Measurements from ENCODE around the gene RNF150. TPM values are rescaled to one million over a fixed set of nuclear protein-coding genes. Genes with fewer than 3 reads are reported as not detected.

RNF150 gene
- total RNA-seq, 1 experiment from 2014 or later = 4.4 TPM

- 0 out of 4 replicates have a peak, but pooled peaks cover 0 to 2% of the 10 kb centered on the region in 2 experiments for H3K4me1 Mint-ChIP-seq
- Histone ChIP-seq H3T11ph (ENCODE audit: low read length) (no peak overlapping the region), H2BK15ac (ENCODE audit: low read depth, low read length) (no peak overlapping the region), H3K56ac (ENCODE audit: insufficient read length, low read depth, low read length) (no peak overlapping the region), H3K23me2 (ENCODE audit: insufficient read length, low read depth, low read length, poor library complexity, severe bottlenecking) (no peaks in the 10 kb centered on the region), H3K9me3 (ENCODE audit: control insufficient read depth, low read depth, low read length) (no peaks in the 10 kb centered on the region), H4K20me1 (ENCODE audit: control insufficient read depth, insufficient read depth, insufficient read length) (no peaks in the 10 kb centered on the region), H3K79me1 (ENCODE audit: insufficient read depth, low read depth, low read length, poor library complexity, severe bottlenecking) (no peaks in the 10 kb centered on the region), H2AFZ (ENCODE audit: low read length) (no peak overlapping the region), H3K79me2 (ENCODE audit: insufficient read depth, low read length) (no peaks in the 10 kb centered on the region), H3K4me1 (ENCODE audit: insufficient read depth, low read length) (no peaks in the 10 kb centered on the region; the same call in 1 of the 2 replicates), H4K8ac (replicated peaks; ENCODE audit: insufficient read length, low read depth, low read length) (no peak overlapping the region), H2BK20ac (ENCODE audit: low read depth, low read length, poor library complexity, severe bottlenecking) (no peak overlapping the region), H2AK5ac (ENCODE audit: insufficient read length, low read length) (no peak overlapping the region), H3K27ac (ENCODE audit: insufficient read length, low read depth, low read length) (no peak overlapping the region), H3K23ac (ENCODE audit: insufficient read length, low read depth, low read length) (no peak overlapping the region), H2BK12ac (ENCODE audit: insufficient read length, low read depth, low read length) (no peak overlapping the region), H3K14ac (ENCODE audit: insufficient read depth, low read length) (no peak overlapping the region), H3K4ac (ENCODE audit: low read depth, low read length) (no peak overlapping the region), H3K4me2 (ENCODE audit: insufficient read depth, insufficient read length, low read length) (no peak overlapping the region), H4K5ac (ENCODE audit: insufficient read length, low read depth, low read length) (no peak overlapping the region), H3K27me3 (ENCODE audit: insufficient read depth, low read length) (no peaks in the 10 kb centered on the region), H3K9ac (ENCODE audit: extremely low read depth, insufficient read length, low read length) (no peak overlapping the region), H2BK5ac (ENCODE audit: insufficient read length, low read length) (no peak overlapping the region), H3K18ac (ENCODE audit: insufficient read length, low read depth, low read length) (no peak overlapping the region), H4K91ac (ENCODE audit: insufficient read length, low read depth, low read length) (no peak overlapping the region), H2BK120ac (ENCODE audit: low read depth, low read length, poor library complexity, severe bottlenecking) (no peak overlapping the region)
- no peak overlapping the region for H3K27ac Mint-ChIP-seq
- no peaks in the 10 kb centered on the region for H3K9me3 Mint-ChIP-seq
- no peak overlapping the region for H3K4me3 Mint-ChIP-seq
- no CpG with 5 or more reads among the region's 2 CpGs for WGBS (ENCODE audit: extremely low coverage, insufficient read length, low lambda C conversion rate)
- no peak for DNase-seq
- H3K27me3 Mint-ChIP-seq (ENCODE audit: low read depth) = no peaks in the 10 kb centered on the region
- TF ChIP-seq, protein P1, sequence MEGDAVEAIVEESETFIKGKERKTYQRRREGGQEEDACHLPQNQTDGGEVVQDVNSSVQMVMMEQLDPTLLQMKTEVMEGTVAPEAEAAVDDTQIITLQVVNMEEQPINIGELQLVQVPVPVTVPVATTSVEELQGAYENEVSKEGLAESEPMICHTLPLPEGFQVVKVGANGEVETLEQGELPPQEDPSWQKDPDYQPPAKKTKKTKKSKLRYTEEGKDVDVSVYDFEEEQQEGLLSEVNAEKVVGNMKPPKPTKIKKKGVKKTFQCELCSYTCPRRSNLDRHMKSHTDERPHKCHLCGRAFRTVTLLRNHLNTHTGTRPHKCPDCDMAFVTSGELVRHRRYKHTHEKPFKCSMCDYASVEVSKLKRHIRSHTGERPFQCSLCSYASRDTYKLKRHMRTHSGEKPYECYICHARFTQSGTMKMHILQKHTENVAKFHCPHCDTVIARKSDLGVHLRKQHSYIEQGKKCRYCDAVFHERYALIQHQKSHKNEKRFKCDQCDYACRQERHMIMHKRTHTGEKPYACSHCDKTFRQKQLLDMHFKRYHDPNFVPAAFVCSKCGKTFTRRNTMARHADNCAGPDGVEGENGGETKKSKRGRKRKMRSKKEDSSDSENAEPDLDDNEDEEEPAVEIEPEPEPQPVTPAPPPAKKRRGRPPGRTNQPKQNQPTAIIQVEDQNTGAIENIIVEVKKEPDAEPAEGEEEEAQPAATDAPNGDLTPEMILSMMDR (conservative IDR thresholded peaks at IDR 0.05) = no peak
- no peaks in the 10 kb centered on the region for H3K36me3 Mint-ChIP-seq (ENCODE audit: insufficient read depth in 1 of 3, low read depth in 3 of 3)
Measured at GRCh38 chr4:140931911-140932310, 201.4 kb downstream of the RNF150 start.
